Measurements from ENCODE around the gene CDCA8.
A peak's percentile ranks its signal among the peaks of the same experiment; 100 is the strongest.

CDCA8 gene

GRCh38 chr1:37741130-37741529 lies 48.8 kb downstream of the CDCA8 start:
- no peak for DNase-seq

- no peak for DNase-seq
These were observed 49.3 kb downstream of the CDCA8 start for GRCh38 chr1:37741662-37742061.

- no peak for DNase-seq
These were observed 54.5 kb downstream of the CDCA8 start for GRCh38 chr1:37746806-37747205.

- DNase-seq: no peak
These were observed 56.2 kb downstream of the CDCA8 start for GRCh38 chr1:37748565-37748964.

- no peak for DNase-seq
These were observed 59.9 kb downstream of the CDCA8 start for GRCh38 chr1:37752213-37752582.

GRCh38 chr1:37752583-37753471 lies 60.5 kb downstream of the CDCA8 start:
- peak; percentile 2 to 62 for DNase-seq

GRCh38 chr1:37753473-37754321 lies 61.4 kb downstream of the CDCA8 start:
- no peak for DNase-seq

- no peak for DNase-seq
These were observed 63.0 kb downstream of the CDCA8 start for GRCh38 chr1:37755290-37755689.

- DNase-seq: no peak
These were observed 63.7 kb downstream of the CDCA8 start for GRCh38 chr1:37755951-37756560.
